Testis (tissue), 2 donors: Measurements from ENCODE around the gene SPSB4.

ENCODE experiments used
- POLR2A ChIP-seq: fragments of 450-650 bp; IDR thresholded peaks from one replicate; pipeline ENCODE4 v1.6.1; 2017; ENCODE audit warnings: antibody characterized with exemption, mild to moderate bottlenecking, moderate library complexity
- TF ChIP-seq, protein P1 (sequence below), 3 experiments: fragments of 450-650 bp in 2 of 3; fragments of 200-600 bp in 1 of 3; sonication (generic) in 1 of 3; IDR thresholded peaks; one replicate each; pipeline ENCODE4 v1.5.1; 2016 to 2019; ENCODE audit warnings: antibody characterized with exemption in 3 of 3, mild to moderate bottlenecking in 2 of 3, moderate library complexity in 1 of 3

- TF ChIP-seq POLR2A, result no peak
- TF ChIP-seq, protein P1, sequence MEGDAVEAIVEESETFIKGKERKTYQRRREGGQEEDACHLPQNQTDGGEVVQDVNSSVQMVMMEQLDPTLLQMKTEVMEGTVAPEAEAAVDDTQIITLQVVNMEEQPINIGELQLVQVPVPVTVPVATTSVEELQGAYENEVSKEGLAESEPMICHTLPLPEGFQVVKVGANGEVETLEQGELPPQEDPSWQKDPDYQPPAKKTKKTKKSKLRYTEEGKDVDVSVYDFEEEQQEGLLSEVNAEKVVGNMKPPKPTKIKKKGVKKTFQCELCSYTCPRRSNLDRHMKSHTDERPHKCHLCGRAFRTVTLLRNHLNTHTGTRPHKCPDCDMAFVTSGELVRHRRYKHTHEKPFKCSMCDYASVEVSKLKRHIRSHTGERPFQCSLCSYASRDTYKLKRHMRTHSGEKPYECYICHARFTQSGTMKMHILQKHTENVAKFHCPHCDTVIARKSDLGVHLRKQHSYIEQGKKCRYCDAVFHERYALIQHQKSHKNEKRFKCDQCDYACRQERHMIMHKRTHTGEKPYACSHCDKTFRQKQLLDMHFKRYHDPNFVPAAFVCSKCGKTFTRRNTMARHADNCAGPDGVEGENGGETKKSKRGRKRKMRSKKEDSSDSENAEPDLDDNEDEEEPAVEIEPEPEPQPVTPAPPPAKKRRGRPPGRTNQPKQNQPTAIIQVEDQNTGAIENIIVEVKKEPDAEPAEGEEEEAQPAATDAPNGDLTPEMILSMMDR (IDR thresholded peaks at IDR 0.05), result no peak
Measured at GRCh38 chr3:141152130-141152529, 101.0 kb downstream of the SPSB4 start.
